ENCODE results near the gene DUOXA2.

The DUOXA2 gene

GRCh38 chr15:45088801-45089711, 25.1 kb upstream of the DUOXA2 start:
- Mint-ChIP-seq H3K27me3 (peaks cover 25 to 44% of the 10 kb centered on the region in 2 donors), H3K36me3 (no peaks in the 10 kb centered on the region), H3K9me3 (peaks cover 0 to 3% of the 10 kb centered on the region in 2 donors), H3K27ac (no peak overlapping the region), H3K4me3 (no peak overlapping the region), H3K4me1 (peaks cover 0 to 3% of the 10 kb centered on the region in 2 donors)
- ATAC-seq (replicated peaks): no peak
- no peak for DNase-seq

- Mint-ChIP-seq H3K4me3 (no peak overlapping the region), H3K36me3 (no peaks in the 10 kb centered on the region), H3K27ac (no peak overlapping the region), H3K27me3 (peaks cover 25 to 38% of the 10 kb centered on the region in 2 donors), H3K4me1 (peaks cover 0 to 3% of the 10 kb centered on the region in 2 donors), H3K9me3 (peaks cover 0 to 3% of the 10 kb centered on the region in 2 donors)
- no peak for DNase-seq
- ATAC-seq (replicated peaks): no peak
Measured at GRCh38 chr15:45089712-45090373, 24.3 kb upstream of the DUOXA2 start.

- Mint-ChIP-seq H3K4me1 (peaks cover 0 to 3% of the 10 kb centered on the region in 2 donors), H3K27me3 (peaks cover 25 to 38% of the 10 kb centered on the region in 2 donors), H3K36me3 (no peaks in the 10 kb centered on the region), H3K4me3 (no peak overlapping the region), H3K27ac (no peak overlapping the region), H3K9me3 (peaks cover 0 to 3% of the 10 kb centered on the region in 2 donors)
- ATAC-seq (replicated peaks): no peak
- no peak for DNase-seq
Measured at GRCh38 chr15:45091161-45091560, 23.0 kb upstream of the DUOXA2 start.

GRCh38 chr15:45091576-45091975, 22.6 kb upstream of the DUOXA2 start:
- H3K27ac Mint-ChIP-seq: no peak overlapping the region
- H3K4me1 Mint-ChIP-seq: peaks cover 0 to 3% of the 10 kb centered on the region in 2 donors
- no peaks in the 10 kb centered on the region for H3K36me3 Mint-ChIP-seq
- peaks cover 0 to 3% of the 10 kb centered on the region in 2 donors for H3K9me3 Mint-ChIP-seq
- H3K27me3 Mint-ChIP-seq: peaks cover 25 to 38% of the 10 kb centered on the region in 2 donors
- H3K4me3 Mint-ChIP-seq: no peak overlapping the region
- no peak for ATAC-seq (replicated peaks)
- no peak for DNase-seq

GRCh38 chr15:45093013-45093412, 21.1 kb upstream of the DUOXA2 start:
- H3K36me3 Mint-ChIP-seq: no peaks in the 10 kb centered on the region
- H3K27me3 Mint-ChIP-seq: peaks cover 19 to 31% of the 10 kb centered on the region in 2 donors
- DNase-seq (no peak), ATAC-seq (replicated peaks) (no peak)
- H3K27ac Mint-ChIP-seq: no peak overlapping the region
- no peak overlapping the region for H3K4me3 Mint-ChIP-seq
- H3K4me1 Mint-ChIP-seq: peaks cover 0 to 3% of the 10 kb centered on the region in 2 donors
- peaks cover 0 to 3% of the 10 kb centered on the region in 2 donors for H3K9me3 Mint-ChIP-seq

- Mint-ChIP-seq H3K4me1 (peaks cover 0 to 3% of the 10 kb centered on the region in 2 donors), H3K9me3 (peaks cover 0 to 3% of the 10 kb centered on the region in 2 donors), H3K27me3 (peaks cover 19 to 29% of the 10 kb centered on the region in 2 donors), H3K4me3 (no peak overlapping the region), H3K27ac (no peak overlapping the region), H3K36me3 (no peaks in the 10 kb centered on the region)
- no peak for DNase-seq
- no peak for ATAC-seq (replicated peaks)
Measured at GRCh38 chr15:45093622-45094357, 20.3 kb upstream of the DUOXA2 start.

GRCh38 chr15:45094358-45094730, 19.8 kb upstream of the DUOXA2 start:
- Mint-ChIP-seq H3K27me3 (peaks cover 21 to 28% of the 10 kb centered on the region in 2 donors), H3K4me3 (no peak overlapping the region), H3K9me3 (peaks cover 0 to 3% of the 10 kb centered on the region in 2 donors), H3K27ac (no peak overlapping the region), H3K36me3 (no peaks in the 10 kb centered on the region), H3K4me1 (peaks cover 0 to 3% of the 10 kb centered on the region in 2 donors)
- DNase-seq (no peak), ATAC-seq (replicated peaks) (no peak)

GRCh38 chr15:45095661-45096060, 18.5 kb upstream of the DUOXA2 start:
- no peak overlapping the region for H3K4me3 Mint-ChIP-seq
- H3K27ac Mint-ChIP-seq: no peak overlapping the region
- peaks cover 20 to 41% of the 10 kb centered on the region in 2 donors for H3K27me3 Mint-ChIP-seq
- ATAC-seq (replicated peaks) (no peak), DNase-seq (no peak)
- peaks cover 0 to 3% of the 10 kb centered on the region in 2 donors for H3K4me1 Mint-ChIP-seq
- peaks cover 0 to 3% of the 10 kb centered on the region in 2 donors for H3K9me3 Mint-ChIP-seq
- no peaks in the 10 kb centered on the region for H3K36me3 Mint-ChIP-seq

- Mint-ChIP-seq H3K27me3 (peaks cover 8 to 37% of the 10 kb centered on the region in 2 donors), H3K4me1 (no peaks in the 10 kb centered on the region), H3K9me3 (peaks cover 0 to 3% of the 10 kb centered on the region in 2 donors), H3K27ac (no peak overlapping the region), H3K36me3 (no peaks in the 10 kb centered on the region), H3K4me3 (no peak overlapping the region)
- DNase-seq (no peak), ATAC-seq (replicated peaks) (no peak)
Measured at GRCh38 chr15:45097466-45097865, 16.7 kb upstream of the DUOXA2 start.

GRCh38 chr15:45099549-45100165, 14.5 kb upstream of the DUOXA2 start:
- no peak for ATAC-seq (replicated peaks)
- Mint-ChIP-seq H3K36me3 (no peaks in the 10 kb centered on the region), H3K27ac (no peak overlapping the region), H3K4me1 (no peaks in the 10 kb centered on the region), H3K27me3 (peaks cover 13 to 41% of the 10 kb centered on the region in 2 donors), H3K9me3 (no peaks in the 10 kb centered on the region), H3K4me3 (no peak overlapping the region)
- no peak for DNase-seq

GRCh38 chr15:45100884-45101625, 13.1 kb upstream of the DUOXA2 start:
- Mint-ChIP-seq H3K36me3 (no peaks in the 10 kb centered on the region), H3K4me3 (no peak overlapping the region), H3K4me1 (no peaks in the 10 kb centered on the region), H3K27me3 (peaks cover 18 to 51% of the 10 kb centered on the region in 2 donors), H3K27ac (no peak overlapping the region), H3K9me3 (no peaks in the 10 kb centered on the region)
- ATAC-seq (replicated peaks): no peak
- DNase-seq: no peak

GRCh38 chr15:45101749-45102148, 12.4 kb upstream of the DUOXA2 start:
- DNase-seq (no peak), ATAC-seq (replicated peaks) (no peak)
- Mint-ChIP-seq H3K9me3 (no peaks in the 10 kb centered on the region), H3K4me1 (no peaks in the 10 kb centered on the region), H3K4me3 (no peak overlapping the region), H3K27me3 (peaks cover 24 to 58% of the 10 kb centered on the region in 2 donors), H3K27ac (no peak overlapping the region), H3K36me3 (no peaks in the 10 kb centered on the region)

GRCh38 chr15:45102226-45102625, 11.9 kb upstream of the DUOXA2 start:
- ATAC-seq (replicated peaks) (no peak), DNase-seq (no peak)
- H3K4me3 Mint-ChIP-seq: no peak overlapping the region
- H3K27ac Mint-ChIP-seq: no peak overlapping the region
- peaks cover 27 to 61% of the 10 kb centered on the region in 2 donors for H3K27me3 Mint-ChIP-seq
- H3K9me3 Mint-ChIP-seq: no peaks in the 10 kb centered on the region
- no peaks in the 10 kb centered on the region for H3K4me1 Mint-ChIP-seq
- H3K36me3 Mint-ChIP-seq: no peaks in the 10 kb centered on the region
